Ecto neural progenitor cell (in vitro differentiated cells): ENCODE data around the gene TSC22D1.

Experiments used
- DNase-seq: peaks from one replicate; pipeline ENCODE4 v3.0.0-alpha.2; 2018; ENCODE audit warnings: low spot score

Gene TSC22D1

GRCh38 chr13:44425815-44426078, 150.4 kb downstream of the TSC22D1 start:
- DNase-seq: peak; percentile 37

GRCh38 chr13:44425041-44425814, 150.9 kb downstream of the TSC22D1 start:
- DNase-seq: no peak

- no peak for DNase-seq
These were observed 152.3 kb downstream of the TSC22D1 start for GRCh38 chr13:44423824-44424223.

GRCh38 chr13:44422755-44423643, 153.1 kb downstream of the TSC22D1 start:
- peak; percentile 34 for DNase-seq

- DNase-seq: peak; percentile 22
These were observed 154.1 kb downstream of the TSC22D1 start for GRCh38 chr13:44421853-44422525.

GRCh38 chr13:44420376-44421220, 155.5 kb downstream of the TSC22D1 start:
- peak; percentile 36 for DNase-seq

GRCh38 chr13:44417876-44418275, 158.3 kb downstream of the TSC22D1 start:
- no peak for DNase-seq

GRCh38 chr13:44417446-44417845, 158.7 kb downstream of the TSC22D1 start:
- no peak for DNase-seq

GRCh38 chr13:44416744-44417143, 159.4 kb downstream of the TSC22D1 start:
- no peak for DNase-seq

GRCh38 chr13:44416301-44416700, 159.8 kb downstream of the TSC22D1 start:
- DNase-seq: no peak

- DNase-seq: no peak
These were observed 160.3 kb downstream of the TSC22D1 start for GRCh38 chr13:44415815-44416214.

GRCh38 chr13:44414716-44415115, 161.4 kb downstream of the TSC22D1 start:
- no peak for DNase-seq

- DNase-seq: no peak
These were observed 163.0 kb downstream of the TSC22D1 start for GRCh38 chr13:44413095-44413494.

- no peak for DNase-seq
These were observed 163.7 kb downstream of the TSC22D1 start for GRCh38 chr13:44412346-44412935.

GRCh38 chr13:44411841-44412240, 164.3 kb downstream of the TSC22D1 start:
- no peak for DNase-seq

- DNase-seq: no peak
These were observed 165.7 kb downstream of the TSC22D1 start for GRCh38 chr13:44410328-44410859.

GRCh38 chr13:44409595-44409994, 166.5 kb downstream of the TSC22D1 start:
- no peak for DNase-seq

- DNase-seq: no peak
These were observed 168.2 kb downstream of the TSC22D1 start for GRCh38 chr13:44407891-44408290.

GRCh38 chr13:44407379-44407778, 168.8 kb downstream of the TSC22D1 start:
- DNase-seq: no peak

- DNase-seq: no peak
These were observed 169.5 kb downstream of the TSC22D1 start for GRCh38 chr13:44406617-44407016.
